HCT116 (cell line): ENCODE measurements around the gene CDH4. TPM values are rescaled to one million over a fixed set of nuclear protein-coding genes. Genes with fewer than 3 reads are reported as not detected.

Source experiments
- ATAC-seq: fragments of 200-7000 bp; cut with Tn5 transposase; 2 replicates; pipeline ENCODE4 v1.9.1; 2020; ENCODE audit warnings: mild to moderate bottlenecking, moderate library complexity
- BruUV-seq: library from RNA; stranded (reverse); fragments of 400-500 nt; replicated peaks from 2 replicates; lab custom pipeline; 2021; lab: Mats Ljungman, UMichigan
- CTCF ChIA-PET: fragments of 300-600 bp; sonication (Branson Sonifier 250); formaldehyde crosslinking; loops from one replicate; lab custom pipeline; 2021; ENCODE audit warnings: antibody characterized with exemption; lab: Charles Lee
- POLR2A ChIA-PET: fragments of 300-600, 350-600 bp; sonication (Branson Sonifier 250); formaldehyde crosslinking; loops from one replicate; lab custom pipeline; 2021; ENCODE audit warnings: antibody characterized with exemption; lab: Charles Lee
- RAD21 ChIA-PET, 2 experiments: fragments of 300-600 bp; sonication (Branson Sonifier 250); formaldehyde crosslinking; loops; one replicate each; lab custom pipeline; 2023; ENCODE audit warnings: low total read pairs in 2 of 2; ENCODE audit not compliant: uncharacterized antibody in 2 of 2, unreplicated experiment in 2 of 2, low non-redundant PET in 1 of 2; lab: Charles Lee
- DNase-seq: peaks from one replicate; pipeline ENCODE4 v3.0.0-alpha.2; 2010; ENCODE audit warnings: low read depth, low spot score
- H2AFZ ChIP-seq: fragments of 200-600 bp; shearing (Covaris generic), sonication (generic); 2 replicates; pipeline ENCODE4 v1.6.1; 2017; ENCODE audit warnings: low read depth, mixed run types, mixed read lengths, antibody characterized with exemption, low read length; ENCODE audit not compliant: poor library complexity, severe bottlenecking
- H3K27ac ChIP-seq: 2 replicates; pipeline ENCODE4 v1.5.1; 2012; ENCODE audit warnings: low read depth, low read length
- H3K27me3 ChIP-seq: fragments of 200-600 bp; sonication (generic); 2 replicates; pipeline ENCODE4 v1.6.1; 2016; ENCODE audit warnings: mixed run types, low read length, mixed read lengths; ENCODE audit not compliant: insufficient read depth
- H3K36me3 ChIP-seq, 2 experiments: fragments of 200-500 bp in 1 of 2; fragments of 200-600 bp in 1 of 2; sonication (Bioruptor generic) in 1 of 2; sonication (generic) in 1 of 2; 2 replicates each; pipeline versions ENCODE4 v1.5.1 to v1.6.1; 2014 to 2016; ENCODE audit warnings: low read length in 2 of 2, inconsistent platforms in 1 of 2, mixed read lengths in 1 of 2, mixed run types in 1 of 2; ENCODE audit not compliant: insufficient read depth in 2 of 2, control insufficient read depth in 1 of 2
- H3K4me1 ChIP-seq, 2 experiments: fragments of 200-600 bp in 1 of 2; sonication (generic) in 1 of 2; 2 replicates each; pipeline versions ENCODE4 v1.5.1 to v1.6.1; 2012 to 2017; ENCODE audit warnings: low read length in 2 of 2, inconsistent platforms in 1 of 2, mild to moderate bottlenecking in 1 of 2, mixed read lengths in 1 of 2, mixed run types in 1 of 2, moderate library complexity in 1 of 2; ENCODE audit not compliant: insufficient read depth in 2 of 2, control insufficient read depth in 1 of 2
- H3K4me2 ChIP-seq: fragments of 200-600 bp; sonication (generic); 2 replicates; pipeline ENCODE4 v1.6.1; 2017; ENCODE audit warnings: mixed run types, low read length, mixed read lengths
- H3K4me3 ChIP-seq, 2 experiments: fragments of 200-600 bp in 1 of 2; sonication (generic) in 1 of 2; replicated peaks in 1 of 2; 2 replicates each; pipeline ENCODE4 v1.5.1; 2011 to 2016; ENCODE audit warnings: low read length in 2 of 2, control low read depth in 1 of 2, low read depth in 1 of 2, mild to moderate bottlenecking in 1 of 2, mixed read lengths in 1 of 2, mixed run types in 1 of 2
- H3K79me2 ChIP-seq: fragments of 200-600 bp; sonication (generic); 2 replicates; pipeline ENCODE4 v1.6.1; 2017; ENCODE audit warnings: mild to moderate bottlenecking, mixed run types, low read length, moderate library complexity, mixed read lengths; ENCODE audit not compliant: insufficient read depth
- H3K9ac ChIP-seq: fragments of 200-600 bp; sonication (generic); 2 replicates; pipeline ENCODE4 v1.6.1; 2016; ENCODE audit warnings: low read length, mixed read lengths
- H3K9me2 ChIP-seq: fragments of 200-600 bp; sonication (generic), shearing (Covaris generic); 2 replicates; pipeline ENCODE4 v1.6.1; 2017; ENCODE audit warnings: mixed run types, mild to moderate bottlenecking, moderate library complexity; ENCODE audit not compliant: insufficient read depth
- H3K9me3 ChIP-seq, 2 experiments: fragments of 200-500 bp in 1 of 2; fragments of 200-600 bp in 1 of 2; sonication (Bioruptor generic) in 1 of 2; sonication (generic) in 1 of 2; 2 replicates each; pipeline ENCODE4 v1.6.1; 2014 to 2017; ENCODE audit warnings: low read length in 2 of 2, mixed read lengths in 2 of 2, inconsistent platforms in 1 of 2, low read depth in 1 of 2, mild to moderate bottlenecking in 1 of 2, mixed run types in 1 of 2, moderate library complexity in 1 of 2; ENCODE audit not compliant: control insufficient read depth in 1 of 2, insufficient read depth in 1 of 2
- H4K20me1 ChIP-seq: fragments of 200-600 bp; sonication (generic), shearing (Covaris generic); 2 replicates; pipeline ENCODE4 v1.6.1; 2017; ENCODE audit warnings: mixed run types, mild to moderate bottlenecking, moderate library complexity; ENCODE audit not compliant: insufficient read depth
- FOSL1 ChIP-seq: IDR thresholded peaks from 2 replicates; pipeline ENCODE4 v1.6.1; 2012; ENCODE audit warnings: low read depth
- MAX ChIP-seq: IDR thresholded peaks from 2 replicates; pipeline ENCODE4 v1.6.1; 2012
- RAD21 ChIP-seq: IDR thresholded peaks from 2 replicates; pipeline ENCODE4 v1.6.1; 2012; ENCODE audit warnings: low read depth, mild to moderate bottlenecking
- REST ChIP-seq: IDR thresholded peaks from 2 replicates; pipeline ENCODE4 v1.6.1; 2012; ENCODE audit warnings: low read depth
- intact Hi-C: fragments of 100-400 bp; cut with micrococcal nuclease; formaldehyde crosslinking; loops from 2 replicates; pipeline ENCODE4 v1.10.0; 2022
- total RNA-seq: library from RNA; stranded (reverse); gene quantifications from one replicate; pipeline ENCODE4 v1.2.1, GENCODE V29; 2021; ENCODE audit not compliant: unreplicated experiment

CDH4 gene
- total RNA-seq, 1 experiment from 2014 or later, result not detected

GRCh38 chr20:61331543-61331942 is 79.5 kb downstream of the CDH4 start:
- DNase-seq (no peak), ATAC-seq (no peak)
- intact Hi-C loops, result no loop called here
- Histone ChIP-seq H3K27me3 (no peaks in the 10 kb centered on the region), H3K9me3 (peaks cover 0 to 8% of the 10 kb centered on the region in 2 experiments; a peak in 3 of 4 replicates), H3K36me3 (no peaks in the 10 kb centered on the region), H2AFZ (no peak overlapping the region), H4K20me1 (no peaks in the 10 kb centered on the region), H3K4me3 (no peak overlapping the region), H3K9ac (no peak overlapping the region)
- ChIA-PET RAD21 (no interaction called here), POLR2A (no interaction called here), CTCF (no interaction called here)
- no TSS peak for BruUV-seq
- no peak for TF ChIP-seq RAD21
- no peak for TF ChIP-seq REST
- no peak for TF ChIP-seq FOSL1
- TF ChIP-seq MAX, result no peak
- TF ChIP-seq, all 23 proteins: peak for 0
- no peak overlapping the region for H3K4me2 ChIP-seq
- H3K27ac ChIP-seq, result no peak overlapping the region
- H3K79me2 ChIP-seq, result no peaks in the 10 kb centered on the region
- H3K4me1 ChIP-seq, result no peaks in the 10 kb centered on the region
- H3K9me2 ChIP-seq, result no peaks in the 10 kb centered on the region
